HepG2 (cell line): ENCODE results near the gene MLYCD. TPM values are rescaled to one million over a fixed set of nuclear protein-coding genes. Genes with fewer than 3 reads are reported as not detected.

ENCODE experiments used
- ATAD3A ChIP-seq: sonication (generic); formaldehyde crosslinking; IDR thresholded peaks from 2 replicates; pipeline ENCODE4 v1.4.0; 2020; ENCODE audit warnings: missing genetic modification reagents
- ATF7 ChIP-seq, 2 experiments: fragments of 450-650 bp in 1 of 2; sonication (generic) in 1 of 2; formaldehyde crosslinking in 1 of 2; IDR thresholded peaks; 2 replicates each; pipeline versions ENCODE4 v1.4.0 to v1.6.1; 2016 to 2020; ENCODE audit warnings: antibody characterized with exemption in 1 of 2, mild to moderate bottlenecking in 1 of 2, missing genetic modification reagents in 1 of 2
- HCFC1 ChIP-seq: fragments of 150-350 bp; IDR thresholded peaks from 2 replicates; pipeline ENCODE4 v1.6.1; 2014; ENCODE audit warnings: low read depth, low read length
- RERE ChIP-seq: IDR thresholded peaks from 2 replicates; pipeline ENCODE4 v1.6.1; 2016; ENCODE audit warnings: low read depth, missing genetic modification reagents, missing compliant biosample characterization
- SIN3B ChIP-seq: fragments of 150-350 bp; IDR thresholded peaks from 2 replicates; pipeline ENCODE4 v1.6.1; 2014; ENCODE audit warnings: low read length
- polyA plus RNA-seq, 8 experiments: library from polyadenylated mRNA; depleted of rRNA in 3 of 8; stranded (reverse) in 7 of 8; unstranded in 1 of 8; fragments of >200 nt; fragmentation: Illumina TruSeq in 4 of 8; extraction: Trizol in 4 of 8; gene quantifications; 2 replicates each; pipeline versions ENCODE4 v1.2.1 to v1.2.3, GENCODE V29; 2011 to 2016; ENCODE audit warnings: low read depth in 4 of 8, missing spikeins in 1 of 8, mixed read lengths in 1 of 8; ENCODE audit not compliant: insufficient read depth in 1 of 8
- total RNA-seq, 5 experiments: library from RNA; depleted of rRNA; stranded (reverse); fragments of >200 nt; fragmentation: Illumina TruSeq; extraction: Trizol; gene quantifications; 2 replicates each; pipeline ENCODE4 v1.2.3, GENCODE V29; 2016; ENCODE audit warnings: low read depth in 1 of 5
- TF ChIP-seq, protein P1 (sequence below), 2 experiments: fragments of 450-650 bp in 1 of 2; sonication (generic) in 1 of 2; formaldehyde crosslinking in 1 of 2; IDR thresholded peaks; 2 replicates each; pipeline versions ENCODE4 v1.6.1 to v1.8.0; 2016 to 2022; ENCODE audit warnings: antibody characterized with exemption in 1 of 2, mild to moderate bottlenecking in 1 of 2, missing genetic modification reagents in 1 of 2
- TF ChIP-seq, protein P2 (sequence below): sonication (generic); formaldehyde crosslinking; conservative IDR thresholded peaks from 2 replicates; pipeline ENCODE4 v1.4.0; 2020; ENCODE audit warnings: missing genetic modification reagents
- TF ChIP-seq, protein P3 (sequence below), 2 experiments: fragments of 450-650 bp in 1 of 2; sonication (generic) in 1 of 2; formaldehyde crosslinking; IDR thresholded peaks; 2 replicates each; pipeline versions ENCODE4 v1.5.0 to v1.8.0; 2020 to 2022; ENCODE audit warnings: mild to moderate bottlenecking in 1 of 2, missing genetic modification reagents in 1 of 2

The MLYCD gene
- total and polyA plus RNA-seq, 2 of the 13 experiments (the other 11 are each of a cell fraction or from before 2014, with no cell fraction given), result 1.8 to 4.0 TPM

GRCh38 chr16:83952940-83953795 lies 54.3 kb downstream of the MLYCD start, which contains the start of gene OSGIN1 (continued):
- TF ChIP-seq, protein P1, sequence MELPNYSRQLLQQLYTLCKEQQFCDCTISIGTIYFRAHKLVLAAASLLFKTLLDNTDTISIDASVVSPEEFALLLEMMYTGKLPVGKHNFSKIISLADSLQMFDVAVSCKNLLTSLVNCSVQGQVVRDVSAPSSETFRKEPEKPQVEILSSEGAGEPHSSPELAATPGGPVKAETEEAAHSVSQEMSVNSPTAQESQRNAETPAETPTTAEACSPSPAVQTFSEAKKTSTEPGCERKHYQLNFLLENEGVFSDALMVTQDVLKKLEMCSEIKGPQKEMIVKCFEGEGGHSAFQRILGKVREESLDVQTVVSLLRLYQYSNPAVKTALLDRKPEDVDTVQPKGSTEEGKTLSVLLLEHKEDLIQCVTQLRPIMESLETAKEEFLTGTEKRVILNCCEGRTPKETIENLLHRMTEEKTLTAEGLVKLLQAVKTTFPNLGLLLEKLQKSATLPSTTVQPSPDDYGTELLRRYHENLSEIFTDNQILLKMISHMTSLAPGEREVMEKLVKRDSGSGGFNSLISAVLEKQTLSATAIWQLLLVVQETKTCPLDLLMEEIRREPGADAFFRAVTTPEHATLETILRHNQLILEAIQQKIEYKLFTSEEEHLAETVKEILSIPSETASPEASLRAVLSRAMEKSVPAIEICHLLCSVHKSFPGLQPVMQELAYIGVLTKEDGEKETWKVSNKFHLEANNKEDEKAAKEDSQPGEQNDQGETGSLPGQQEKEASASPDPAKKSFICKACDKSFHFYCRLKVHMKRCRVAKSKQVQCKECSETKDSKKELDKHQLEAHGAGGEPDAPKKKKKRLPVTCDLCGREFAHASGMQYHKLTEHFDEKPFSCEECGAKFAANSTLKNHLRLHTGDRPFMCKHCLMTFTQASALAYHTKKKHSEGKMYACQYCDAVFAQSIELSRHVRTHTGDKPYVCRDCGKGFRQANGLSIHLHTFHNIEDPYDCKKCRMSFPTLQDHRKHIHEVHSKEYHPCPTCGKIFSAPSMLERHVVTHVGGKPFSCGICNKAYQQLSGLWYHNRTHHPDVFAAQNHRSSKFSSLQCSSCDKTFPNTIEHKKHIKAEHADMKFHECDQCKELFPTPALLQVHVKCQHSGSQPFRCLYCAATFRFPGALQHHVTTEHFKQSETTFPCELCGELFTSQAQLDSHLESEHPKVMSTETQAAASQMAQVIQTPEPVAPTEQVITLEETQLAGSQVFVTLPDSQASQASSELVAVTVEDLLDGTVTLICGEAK (IDR thresholded peaks at IDR 0.05), result no peak
- TF ChIP-seq, protein P1 (CRISPR knock-in tag; IDR thresholded peaks at IDR 0.05), result peak; percentile 55; the same call in 1 of the 2 replicates
- no peak for TF ChIP-seq SIN3B
- no peak for TF ChIP-seq RERE (CRISPR knock-in tag)
- TF ChIP-seq HCFC1, result 0 out of 2 replicates have a peak, but pooled peaks have one; percentile 15
- no peak for TF ChIP-seq ATF7 (IDR thresholded peaks at IDR 0.05)
- 0 out of 2 replicates have a peak, but pooled peaks have one; percentile 65 for TF ChIP-seq ATF7 (CRISPR knock-in tag; IDR thresholded peaks at IDR 0.05)
- TF ChIP-seq, protein P2, sequence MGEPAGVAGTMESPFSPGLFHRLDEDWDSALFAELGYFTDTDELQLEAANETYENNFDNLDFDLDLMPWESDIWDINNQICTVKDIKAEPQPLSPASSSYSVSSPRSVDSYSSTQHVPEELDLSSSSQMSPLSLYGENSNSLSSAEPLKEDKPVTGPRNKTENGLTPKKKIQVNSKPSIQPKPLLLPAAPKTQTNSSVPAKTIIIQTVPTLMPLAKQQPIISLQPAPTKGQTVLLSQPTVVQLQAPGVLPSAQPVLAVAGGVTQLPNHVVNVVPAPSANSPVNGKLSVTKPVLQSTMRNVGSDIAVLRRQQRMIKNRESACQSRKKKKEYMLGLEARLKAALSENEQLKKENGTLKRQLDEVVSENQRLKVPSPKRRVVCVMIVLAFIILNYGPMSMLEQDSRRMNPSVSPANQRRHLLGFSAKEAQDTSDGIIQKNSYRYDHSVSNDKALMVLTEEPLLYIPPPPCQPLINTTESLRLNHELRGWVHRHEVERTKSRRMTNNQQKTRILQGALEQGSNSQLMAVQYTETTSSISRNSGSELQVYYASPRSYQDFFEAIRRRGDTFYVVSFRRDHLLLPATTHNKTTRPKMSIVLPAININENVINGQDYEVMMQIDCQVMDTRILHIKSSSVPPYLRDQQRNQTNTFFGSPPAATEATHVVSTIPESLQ (CRISPR knock-in tag), result 0 out of 2 replicates have a peak, but pooled peaks have one; percentile 69
- TF ChIP-seq, protein P3, sequence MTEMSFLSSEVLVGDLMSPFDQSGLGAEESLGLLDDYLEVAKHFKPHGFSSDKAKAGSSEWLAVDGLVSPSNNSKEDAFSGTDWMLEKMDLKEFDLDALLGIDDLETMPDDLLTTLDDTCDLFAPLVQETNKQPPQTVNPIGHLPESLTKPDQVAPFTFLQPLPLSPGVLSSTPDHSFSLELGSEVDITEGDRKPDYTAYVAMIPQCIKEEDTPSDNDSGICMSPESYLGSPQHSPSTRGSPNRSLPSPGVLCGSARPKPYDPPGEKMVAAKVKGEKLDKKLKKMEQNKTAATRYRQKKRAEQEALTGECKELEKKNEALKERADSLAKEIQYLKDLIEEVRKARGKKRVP (CRISPR knock-in tag; IDR thresholded peaks at IDR 0.05), result 0 out of 4 replicates have a peak, but pooled peaks of 1 of the 2 experiments have one; percentile 36
- TF ChIP-seq ATAD3A, result 0 out of 2 replicates have a peak, but pooled peaks have one; percentile 43
